HL-60 (cell line): ENCODE results near the gene BSG.

Experiments used
- GABPA ChIP-seq: IDR thresholded peaks from 2 replicates; pipeline ENCODE4 v1.6.1; 2012; ENCODE audit warnings: low read depth
- TF ChIP-seq, protein P1 (sequence below): IDR thresholded peaks from one replicate; pipeline ENCODE4 v1.5.1; 2011; ENCODE audit warnings: low read length, control low read depth, inconsistent platforms; ENCODE audit not compliant: insufficient read depth
- TF ChIP-seq, protein P2 (sequence below): IDR thresholded peaks from 2 replicates; pipeline ENCODE4 v1.6.1; 2012; ENCODE audit warnings: low read depth; ENCODE audit not compliant: insufficient replicate concordance

- TF ChIP-seq, protein P1, sequence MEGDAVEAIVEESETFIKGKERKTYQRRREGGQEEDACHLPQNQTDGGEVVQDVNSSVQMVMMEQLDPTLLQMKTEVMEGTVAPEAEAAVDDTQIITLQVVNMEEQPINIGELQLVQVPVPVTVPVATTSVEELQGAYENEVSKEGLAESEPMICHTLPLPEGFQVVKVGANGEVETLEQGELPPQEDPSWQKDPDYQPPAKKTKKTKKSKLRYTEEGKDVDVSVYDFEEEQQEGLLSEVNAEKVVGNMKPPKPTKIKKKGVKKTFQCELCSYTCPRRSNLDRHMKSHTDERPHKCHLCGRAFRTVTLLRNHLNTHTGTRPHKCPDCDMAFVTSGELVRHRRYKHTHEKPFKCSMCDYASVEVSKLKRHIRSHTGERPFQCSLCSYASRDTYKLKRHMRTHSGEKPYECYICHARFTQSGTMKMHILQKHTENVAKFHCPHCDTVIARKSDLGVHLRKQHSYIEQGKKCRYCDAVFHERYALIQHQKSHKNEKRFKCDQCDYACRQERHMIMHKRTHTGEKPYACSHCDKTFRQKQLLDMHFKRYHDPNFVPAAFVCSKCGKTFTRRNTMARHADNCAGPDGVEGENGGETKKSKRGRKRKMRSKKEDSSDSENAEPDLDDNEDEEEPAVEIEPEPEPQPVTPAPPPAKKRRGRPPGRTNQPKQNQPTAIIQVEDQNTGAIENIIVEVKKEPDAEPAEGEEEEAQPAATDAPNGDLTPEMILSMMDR = no peak
- no peak for TF ChIP-seq GABPA
- TF ChIP-seq, protein P2, sequence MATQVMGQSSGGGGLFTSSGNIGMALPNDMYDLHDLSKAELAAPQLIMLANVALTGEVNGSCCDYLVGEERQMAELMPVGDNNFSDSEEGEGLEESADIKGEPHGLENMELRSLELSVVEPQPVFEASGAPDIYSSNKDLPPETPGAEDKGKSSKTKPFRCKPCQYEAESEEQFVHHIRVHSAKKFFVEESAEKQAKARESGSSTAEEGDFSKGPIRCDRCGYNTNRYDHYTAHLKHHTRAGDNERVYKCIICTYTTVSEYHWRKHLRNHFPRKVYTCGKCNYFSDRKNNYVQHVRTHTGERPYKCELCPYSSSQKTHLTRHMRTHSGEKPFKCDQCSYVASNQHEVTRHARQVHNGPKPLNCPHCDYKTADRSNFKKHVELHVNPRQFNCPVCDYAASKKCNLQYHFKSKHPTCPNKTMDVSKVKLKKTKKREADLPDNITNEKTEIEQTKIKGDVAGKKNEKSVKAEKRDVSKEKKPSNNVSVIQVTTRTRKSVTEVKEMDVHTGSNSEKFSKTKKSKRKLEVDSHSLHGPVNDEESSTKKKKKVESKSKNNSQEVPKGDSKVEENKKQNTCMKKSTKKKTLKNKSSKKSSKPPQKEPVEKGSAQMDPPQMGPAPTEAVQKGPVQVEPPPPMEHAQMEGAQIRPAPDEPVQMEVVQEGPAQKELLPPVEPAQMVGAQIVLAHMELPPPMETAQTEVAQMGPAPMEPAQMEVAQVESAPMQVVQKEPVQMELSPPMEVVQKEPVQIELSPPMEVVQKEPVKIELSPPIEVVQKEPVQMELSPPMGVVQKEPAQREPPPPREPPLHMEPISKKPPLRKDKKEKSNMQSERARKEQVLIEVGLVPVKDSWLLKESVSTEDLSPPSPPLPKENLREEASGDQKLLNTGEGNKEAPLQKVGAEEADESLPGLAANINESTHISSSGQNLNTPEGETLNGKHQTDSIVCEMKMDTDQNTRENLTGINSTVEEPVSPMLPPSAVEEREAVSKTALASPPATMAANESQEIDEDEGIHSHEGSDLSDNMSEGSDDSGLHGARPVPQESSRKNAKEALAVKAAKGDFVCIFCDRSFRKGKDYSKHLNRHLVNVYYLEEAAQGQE = no peak
Measured at GRCh38 chr19:613732-614567, 41.6 kb downstream of the BSG start.
